ENCODE data around the gene ATP11A. TPM values are rescaled to one million over a fixed set of nuclear protein-coding genes. Genes with fewer than 3 reads are reported as not detected.

ATP11A gene
- total RNA-seq, 1 experiment from 2014 or later, result 80.4 TPM

DNA sequence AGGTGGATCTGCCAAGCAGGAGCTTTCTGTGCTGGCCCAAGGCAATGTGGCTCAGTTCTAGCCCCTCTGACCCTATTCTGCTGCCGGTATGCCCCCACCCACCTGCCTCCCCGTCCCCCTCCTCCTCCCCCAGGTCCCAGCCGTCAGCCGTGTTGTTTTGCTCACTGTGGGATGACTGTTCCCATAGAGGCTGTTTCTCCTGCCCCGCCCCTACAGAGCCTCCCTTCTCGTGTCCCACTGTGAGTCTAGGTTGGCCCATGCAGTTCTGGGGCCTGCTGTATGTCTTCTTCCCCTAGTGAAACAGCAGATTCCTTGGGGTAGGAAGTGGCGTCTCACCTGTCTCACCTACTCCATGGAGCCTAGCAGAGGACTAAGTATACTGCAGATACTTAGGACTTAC lies 48.8 kb downstream of the ATP11A start:
- ChIA-PET CTCF (no interaction called here), POLR2A (no interaction called here), RAD21 (ENCODE audit: low non-redundant PET in 1 of 2, low total read pairs in 2 of 2, uncharacterized antibody in 2 of 2, unreplicated experiment in 2 of 2) (no interaction called here)
- no TSS peak for BruUV-seq (replicated peaks)
- no peaks in the 10 kb centered on the region for H3K9me3 ChIP-seq (ENCODE audit: control insufficient read depth in 1 of 2, insufficient read depth in 1 of 2, low read depth in 1 of 2, low read length in 2 of 2)
- intact Hi-C loops (cut with micrococcal nuclease), result no loop called here
- H3K4me2 ChIP-seq (ENCODE audit: low read length), result no peak overlapping the region
- peaks cover 5 to 11% of the 10 kb centered on the region in 2 experiments; a peak in 2 of 4 replicates for H3K4me1 ChIP-seq (ENCODE audit: control insufficient read depth in 1 of 2, insufficient read depth in 2 of 2, low read length in 2 of 2)
- ATAC-seq (no peak), DNase-seq (ENCODE audit: low read depth, low spot score) (no peak)
- H3K27me3 ChIP-seq (ENCODE audit: insufficient read depth, low read length), result no peaks in the 10 kb centered on the region
- H3K4me3 ChIP-seq (replicated peaks in 1 of 2; ENCODE audit: low read depth in 1 of 2, low read length in 2 of 2), result no peak overlapping the region
- H3K9ac ChIP-seq (ENCODE audit: low read length), result no peak overlapping the region
- H2AFZ ChIP-seq (ENCODE audit: low read depth, low read length, poor library complexity, severe bottlenecking), result no peak overlapping the region
- 0 out of 2 replicates have a peak, but pooled peaks cover 8% of the 10 kb centered on the region for H4K20me1 ChIP-seq (ENCODE audit: insufficient read depth)
- no peaks in the 10 kb centered on the region for H3K36me3 ChIP-seq (ENCODE audit: control insufficient read depth in 1 of 2, insufficient read depth in 2 of 2, low read length in 2 of 2)
- H3K27ac ChIP-seq (ENCODE audit: low read depth, low read length), result no peak overlapping the region
- H3K79me2 ChIP-seq (ENCODE audit: insufficient read depth, low read length), result peaks cover 23% of the 10 kb centered on the region
- no peaks in the 10 kb centered on the region for H3K9me2 ChIP-seq (ENCODE audit: insufficient read depth)
- TF ChIP-seq JUND (IDR thresholded peaks at IDR 0.05) (no peak), POLR2A (IDR thresholded peaks at IDR 0.05; ENCODE audit: borderline replicate concordance, extremely low read depth, insufficient read depth, insufficient read length) (no peak), FOSL1 (IDR thresholded peaks at IDR 0.05; ENCODE audit: low read depth) (no peak), SRF (IDR thresholded peaks at IDR 0.05; ENCODE audit: low read depth) (no peak)

DNA sequence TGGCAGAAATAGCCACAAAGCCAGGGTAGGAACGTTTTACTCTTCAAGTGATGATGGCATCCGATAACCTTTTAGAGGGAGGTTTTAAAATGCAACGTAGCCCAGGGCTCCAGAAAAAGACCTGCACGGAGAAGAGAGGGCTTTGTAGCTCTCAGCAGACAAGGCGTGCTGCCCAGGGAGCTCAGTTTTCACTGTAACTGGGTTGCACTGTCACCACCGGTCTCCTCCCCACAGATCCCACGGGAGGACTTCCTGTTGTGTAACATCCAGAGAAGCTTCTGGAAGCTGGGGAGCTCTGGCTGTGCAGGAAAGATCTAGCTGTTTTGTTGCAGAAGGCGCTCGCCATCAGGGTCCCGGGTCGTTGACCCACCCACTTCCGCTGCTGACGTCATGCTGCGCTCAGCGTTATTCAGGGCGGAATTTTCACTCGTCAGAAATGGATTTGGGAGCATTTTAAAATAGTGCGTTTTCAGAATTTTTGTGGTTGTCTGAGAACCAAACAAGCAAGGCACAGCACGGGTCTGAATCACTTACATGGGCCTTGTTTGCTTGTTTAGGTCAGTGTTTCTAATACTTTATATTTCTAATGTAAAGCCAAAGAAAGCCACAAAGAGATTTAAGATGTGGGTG lies 50.8 kb downstream of the ATP11A start:
- intact Hi-C loops (cut with micrococcal nuclease), result no loop called here
- ChIA-PET POLR2A (no interaction called here), CTCF (no interaction called here), RAD21 (ENCODE audit: low non-redundant PET in 1 of 2, low total read pairs in 2 of 2, uncharacterized antibody in 2 of 2, unreplicated experiment in 2 of 2) (no interaction called here)
- no TSS peak for BruUV-seq (replicated peaks)
- Histone ChIP-seq H3K4me1 (ENCODE audit: control insufficient read depth in 1 of 2, insufficient read depth in 2 of 2, low read length in 2 of 2) (peaks cover 17 to 23% of the 10 kb centered on the region in 2 experiments), H3K4me2 (ENCODE audit: low read length) (no peak overlapping the region), H3K9me3 (ENCODE audit: control insufficient read depth in 1 of 2, insufficient read depth in 1 of 2, low read depth in 1 of 2, low read length in 2 of 2) (no peaks in the 10 kb centered on the region), H2AFZ (ENCODE audit: low read depth, low read length, poor library complexity, severe bottlenecking) (no peak overlapping the region), H3K4me3 (replicated peaks in 1 of 2; ENCODE audit: low read depth in 1 of 2, low read length in 2 of 2) (no peak overlapping the region), H3K27me3 (ENCODE audit: insufficient read depth, low read length) (no peaks in the 10 kb centered on the region), H3K9me2 (ENCODE audit: insufficient read depth) (no peaks in the 10 kb centered on the region), H4K20me1 (ENCODE audit: insufficient read depth) (no peaks in the 10 kb centered on the region), H3K27ac (ENCODE audit: low read depth, low read length) (no peak overlapping the region), H3K79me2 (ENCODE audit: insufficient read depth, low read length) (peaks cover 31% of the 10 kb centered on the region), H3K9ac (ENCODE audit: low read length) (no peak overlapping the region), H3K36me3 (ENCODE audit: control insufficient read depth in 1 of 2, insufficient read depth in 2 of 2, low read length in 2 of 2) (no peaks in the 10 kb centered on the region)
- ATAC-seq (no peak), DNase-seq (ENCODE audit: low read depth, low spot score) (no peak)
- no peak for TF ChIP-seq YY1 (IDR thresholded peaks at IDR 0.05; ENCODE audit: extremely low read depth, insufficient replicate concordance, low read depth, low read length)

All from HCT116 (cell line).